Activated T-cell treated with anti-CD3 and anti-CD28 coated beads for 1 hour (primary cell): Measurements from ENCODE around the gene DAO.
"Not testable (repeated sequence)": the region's sequence is repeated elsewhere in the genome, so short reads cannot be mapped to it uniquely, and the experiment has no call there.

Source experiments
- DNase-seq: peaks from one replicate; pipeline ENCODE4 v3.0.0-alpha.2; 2020; ENCODE audit warnings: low read depth

DAO gene

GRCh38 chr12:108879615-108880254 lies at the start of gene DAO:
DAO (plus strand) TSS chr12:108880092; CDS start chr12:108885007, 4,915 bp downstream.
- DNase-seq: no peak

- DNase-seq: no peak
Observed at GRCh38 chr12:108831309-108831991, 48.4 kb upstream of the DAO start.

GRCh38 chr12:108832208-108832607 lies 47.7 kb upstream of the DAO start:
- DNase-seq: no peak

- no peak for DNase-seq
Observed at GRCh38 chr12:108832730-108833354, 47.0 kb upstream of the DAO start.

GRCh38 chr12:108833355-108833733 lies 46.5 kb upstream of the DAO start:
- no peak for DNase-seq

- DNase-seq: no peak
Observed at GRCh38 chr12:108833757-108834472, 46.0 kb upstream of the DAO start.

- DNase-seq: no peak
Observed at GRCh38 chr12:108835860-108836634, 43.8 kb upstream of the DAO start.

GRCh38 chr12:108837239-108837638 lies 42.7 kb upstream of the DAO start:
- no peak for DNase-seq

- no peak for DNase-seq
Observed at GRCh38 chr12:108837680-108838079, 42.2 kb upstream of the DAO start.

- peak; percentile 37 for DNase-seq
Observed at GRCh38 chr12:108838194-108839017, 41.5 kb upstream of the DAO start.

- DNase-seq: no peak
Observed at GRCh38 chr12:108839018-108839889, 40.6 kb upstream of the DAO start.

GRCh38 chr12:108839890-108840230 lies 40.0 kb upstream of the DAO start:
- no peak for DNase-seq

GRCh38 chr12:108840605-108841332 lies 39.1 kb upstream of the DAO start:
- DNase-seq: no peak

- not testable (repeated sequence) for DNase-seq
Observed at GRCh38 chr12:108841825-108842224, 38.1 kb upstream of the DAO start.

- DNase-seq: no peak
Observed at GRCh38 chr12:108842361-108842760, 37.5 kb upstream of the DAO start.

GRCh38 chr12:108843187-108843586 lies 36.7 kb upstream of the DAO start:
- DNase-seq: no peak

- DNase-seq: no peak
Observed at GRCh38 chr12:108845696-108846095, 34.2 kb upstream of the DAO start.

- no peak for DNase-seq
Observed at GRCh38 chr12:108846290-108846701, 33.6 kb upstream of the DAO start.

- no peak for DNase-seq
Observed at GRCh38 chr12:108847705-108848104, 32.2 kb upstream of the DAO start.
